IgD-negative memory B cell (primary cell): ENCODE data around the gene PRKRIP1. TPM values are rescaled to one million over a fixed set of nuclear protein-coding genes. Genes with fewer than 3 reads are reported as not detected.
A peak's percentile ranks its signal among the peaks of the same experiment; 100 is the strongest.
"Not testable (repeated sequence)": the region's sequence is repeated elsewhere in the genome, so short reads cannot be mapped to it uniquely, and the experiment has no call there.

Experiments used
- H3K27ac Mint-ChIP-seq, 3 donors: one replicate each; pipeline ENCODE4 v1.8.0; 2020 to 2022; ENCODE audit warnings: mild to moderate bottlenecking in 3 of 3, mixed read lengths in 3 of 3, moderate library complexity in 1 of 3
- H3K27me3 Mint-ChIP-seq: one replicate; pipeline ENCODE4 v1.8.0; 2021; ENCODE audit warnings: mixed read lengths
- H3K36me3 Mint-ChIP-seq: one replicate; pipeline ENCODE4 v1.8.0; 2020; ENCODE audit warnings: mild to moderate bottlenecking, mixed read lengths
- H3K4me1 Mint-ChIP-seq, 3 donors: one replicate each; pipeline ENCODE4 v1.8.0; 2020 to 2022; ENCODE audit warnings: mixed read lengths in 3 of 3, mild to moderate bottlenecking in 1 of 3
- H3K4me3 Mint-ChIP-seq, 4 donors: one replicate each; pipeline ENCODE4 v1.8.0; 2020 to 2022; ENCODE audit warnings: mild to moderate bottlenecking in 4 of 4, mixed read lengths in 4 of 4, moderate library complexity in 3 of 4
- H3K9me3 Mint-ChIP-seq, 3 donors: one replicate each; pipeline ENCODE4 v1.8.0; 2020 to 2021; ENCODE audit warnings: mixed read lengths in 3 of 3, mild to moderate bottlenecking in 1 of 3
- polyA plus RNA-seq: library from polyadenylated mRNA; unstranded; fragments of 300-500 nt; fragmentation: Illumina TruSeq; gene quantifications from one replicate; pipeline ENCODE4 v1.2.3, GENCODE V29; 2021

Gene PRKRIP1
- polyA plus RNA-seq, 1 donor from 2014 or later: 35.1 TPM

- Mint-ChIP-seq H3K36me3 (no peaks in the 10 kb centered on the region), H3K9me3 (no peaks in the 10 kb centered on the region), H3K27me3 (no peaks in the 10 kb centered on the region), H3K4me3 (no peak overlapping the region), H3K27ac (peak overlapping the region in 2 of 3 donors; percentile 39 to 73), H3K4me1 (peaks cover 4 to 6% (median 4%) of the 10 kb centered on the region in 3 donors)
Measured at GRCh38 chr7:102452451-102452850, 56.3 kb downstream of the PRKRIP1 start.

- Mint-ChIP-seq H3K4me3 (no peak overlapping the region), H3K4me1 (peaks cover 4 to 6% (median 4%) of the 10 kb centered on the region in 3 donors), H3K27ac (peak overlapping the region in 1 of 3 donors; percentile 39), H3K36me3 (no peaks in the 10 kb centered on the region), H3K27me3 (no peaks in the 10 kb centered on the region), H3K9me3 (no peaks in the 10 kb centered on the region)
Measured at GRCh38 chr7:102453319-102453718, 57.2 kb downstream of the PRKRIP1 start.

GRCh38 chr7:102454468-102454867, 58.3 kb downstream of the PRKRIP1 start:
- H3K4me3 Mint-ChIP-seq: no peak overlapping the region
- H3K27ac Mint-ChIP-seq: no peak overlapping the region
- H3K36me3 Mint-ChIP-seq: no peaks in the 10 kb centered on the region
- peaks cover 4 to 6% (median 4%) of the 10 kb centered on the region in 3 donors for H3K4me1 Mint-ChIP-seq
- H3K27me3 Mint-ChIP-seq: no peaks in the 10 kb centered on the region
- no peaks in the 10 kb centered on the region for H3K9me3 Mint-ChIP-seq

GRCh38 chr7:102454932-102455331, 58.8 kb downstream of the PRKRIP1 start:
- H3K27ac Mint-ChIP-seq: peak overlapping the region in 1 of 3 donors; percentile 65

GRCh38 chr7:102455596-102455995, 59.4 kb downstream of the PRKRIP1 start:
- Mint-ChIP-seq H3K9me3 (no peaks in the 10 kb centered on the region), H3K27ac (no peak overlapping the region), H3K27me3 (no peaks in the 10 kb centered on the region), H3K4me3 (no peak overlapping the region), H3K4me1 (peaks cover 0 to under 1% (median 0%) of the 10 kb centered on the region in 3 donors), H3K36me3 (no peaks in the 10 kb centered on the region)

More at GRCh38 chr7:102454932-102455331, 58.8 kb downstream of the PRKRIP1 start:
- not testable (repeated sequence) for H3K9me3 Mint-ChIP-seq, H3K27me3 Mint-ChIP-seq, H3K4me1 Mint-ChIP-seq, H3K4me3 Mint-ChIP-seq, H3K36me3 Mint-ChIP-seq

GRCh38 chr7:102456327-102456726, 60.2 kb downstream of the PRKRIP1 start:
- Mint-ChIP-seq H3K9me3 (no peaks in the 10 kb centered on the region), H3K4me3 (no peak overlapping the region), H3K4me1 (peaks cover 0 to 1% (median 0%) of the 10 kb centered on the region in 3 donors), H3K27me3 (no peaks in the 10 kb centered on the region), H3K36me3 (no peaks in the 10 kb centered on the region), H3K27ac (no peak overlapping the region)

- no peaks in the 10 kb centered on the region for H3K36me3 Mint-ChIP-seq
- no peak overlapping the region for H3K4me3 Mint-ChIP-seq
- H3K9me3 Mint-ChIP-seq: no peaks in the 10 kb centered on the region
- H3K4me1 Mint-ChIP-seq: peaks cover under 1 to 1% (median under 1%) of the 10 kb centered on the region in 3 donors
- H3K27ac Mint-ChIP-seq: no peak overlapping the region
- H3K27me3 Mint-ChIP-seq: no peaks in the 10 kb centered on the region
Measured at GRCh38 chr7:102457352-102457924, 61.3 kb downstream of the PRKRIP1 start.

- H3K27me3 Mint-ChIP-seq: no peaks in the 10 kb centered on the region
- H3K36me3 Mint-ChIP-seq: no peaks in the 10 kb centered on the region
- H3K9me3 Mint-ChIP-seq: no peaks in the 10 kb centered on the region
Measured at GRCh38 chr7:102459221-102459844, 63.2 kb downstream of the PRKRIP1 start.

GRCh38 chr7:102460467-102460866, 64.3 kb downstream of the PRKRIP1 start:
- no peaks in the 10 kb centered on the region for H3K36me3 Mint-ChIP-seq
- no peaks in the 10 kb centered on the region for H3K27me3 Mint-ChIP-seq
- H3K9me3 Mint-ChIP-seq: no peaks in the 10 kb centered on the region
- H3K4me3 Mint-ChIP-seq: peak overlapping the region in 2 of 4 donors; percentile 13 to 37
- peak overlapping the region in 1 of 3 donors; percentile 69 for H3K27ac Mint-ChIP-seq
- peaks cover 5 to 13% (median 8%) of the 10 kb centered on the region in 3 donors for H3K4me1 Mint-ChIP-seq

More at GRCh38 chr7:102459221-102459844, 63.2 kb downstream of the PRKRIP1 start:
- Mint-ChIP-seq H3K4me3 (no peak overlapping the region), H3K27ac (no peak overlapping the region), H3K4me1 (peaks cover 5 to 13% (median 7%) of the 10 kb centered on the region in 3 donors)

- peak overlapping the region; percentile 54 to 88 (median 64) for H3K27ac Mint-ChIP-seq
- no peaks in the 10 kb centered on the region for H3K27me3 Mint-ChIP-seq
- no peaks in the 10 kb centered on the region for H3K9me3 Mint-ChIP-seq
- H3K36me3 Mint-ChIP-seq: no peaks in the 10 kb centered on the region
- peaks cover 5 to 20% (median 18%) of the 10 kb centered on the region in 3 donors for H3K4me1 Mint-ChIP-seq
- peak overlapping the region; percentile 87 to 94 (median 94) for H3K4me3 Mint-ChIP-seq
Measured at GRCh38 chr7:102463841-102464576, 67.8 kb downstream of the PRKRIP1 start.

- H3K9me3 Mint-ChIP-seq: no peaks in the 10 kb centered on the region
- H3K27ac Mint-ChIP-seq: peak within 1 kb of the TSS; percentile 78 to 88 (median 85)
- peaks cover 5 to 20% (median 18%) of the 10 kb centered on the region in 3 donors for H3K4me1 Mint-ChIP-seq
- H3K4me3 Mint-ChIP-seq: peak within 1 kb of the TSS; percentile 87 to 94 (median 94)
- H3K36me3 Mint-ChIP-seq: no peaks in the 10 kb centered on the region
- H3K27me3 Mint-ChIP-seq: no peaks in the 10 kb centered on the region
Measured at GRCh38 chr7:102464577-102465280, 68.6 kb downstream of the PRKRIP1 start, which contains the start of the genes ALKBH4 and LRWD1. Gene ALKBH4 (minus strand): TSS chr7:102464863. CDS start chr7:102464836, 27 bp downstream. Gene LRWD1 (plus strand): TSS chr7:102464984. CDS start chr7:102465081, 97 bp downstream.

GRCh38 chr7:102466097-102466496, 69.9 kb downstream of the PRKRIP1 start:
- Mint-ChIP-seq H3K36me3 (no peaks in the 10 kb centered on the region), H3K27ac (peak overlapping the region in 2 of 3 donors; percentile 78 to 85)

GRCh38 chr7:102467581-102468477, 71.7 kb downstream of the PRKRIP1 start:
- Mint-ChIP-seq H3K36me3 (no peaks in the 10 kb centered on the region), H3K27ac (no peak overlapping the region), H3K27me3 (no peaks in the 10 kb centered on the region), H3K4me3 (no peak overlapping the region), H3K4me1 (peaks cover under 1 to 16% (median 16%) of the 10 kb centered on the region in 3 donors), H3K9me3 (no peaks in the 10 kb centered on the region)

More at GRCh38 chr7:102466097-102466496, 69.9 kb downstream of the PRKRIP1 start:
- no peaks in the 10 kb centered on the region for H3K9me3 Mint-ChIP-seq
- peak overlapping the region; percentile 87 to 94 (median 94) for H3K4me3 Mint-ChIP-seq
- H3K27me3 Mint-ChIP-seq: no peaks in the 10 kb centered on the region
- peaks cover 5 to 18% (median 18%) of the 10 kb centered on the region in 3 donors for H3K4me1 Mint-ChIP-seq
